ENCODE results near the gene TSPAN1. TPM values are rescaled to one million over a fixed set of nuclear protein-coding genes. Genes with fewer than 3 reads are reported as not detected.
"Not testable (repeated sequence)": the region's sequence is repeated elsewhere in the genome, so short reads cannot be mapped to it uniquely, and the experiment has no call there.

Gene TSPAN1
- total RNA-seq, 1 donor from 2014 or later, result not detected

- peak; percentile 69 for DNase-seq (ENCODE audit: low spot score)
These were observed 43.6 kb downstream of the TSPAN1 start for GRCh38 chr1:46218443-46218842.

GRCh38 chr1:46219551-46220520 lies 44.9 kb downstream of the TSPAN1 start:
- DNase-seq (ENCODE audit: low spot score), result no peak

GRCh38 chr1:46220808-46221207 lies 45.9 kb downstream of the TSPAN1 start:
- DNase-seq (ENCODE audit: low spot score), result no peak

- DNase-seq (ENCODE audit: low spot score), result no peak
These were observed 46.9 kb downstream of the TSPAN1 start for GRCh38 chr1:46221749-46222148.

GRCh38 chr1:46223055-46223454 lies 48.2 kb downstream of the TSPAN1 start:
- DNase-seq (ENCODE audit: low spot score), result not testable (repeated sequence)

GRCh38 chr1:46223472-46223943 lies 48.6 kb downstream of the TSPAN1 start:
- peak; percentile 84 for DNase-seq (ENCODE audit: low spot score)

GRCh38 chr1:46224966-46225365 lies 50.1 kb downstream of the TSPAN1 start:
- DNase-seq (ENCODE audit: low spot score), result no peak

GRCh38 chr1:46231231-46231630 lies 56.3 kb downstream of the TSPAN1 start:
- DNase-seq (ENCODE audit: low spot score), result not testable (repeated sequence)

Other genes starting within 250 kb of the TSPAN1 start
- gene PIK3R3, start 42.5 kb upstream of the TSPAN1 start, total RNA-seq (ENCODE audit: insufficient read depth, low replicate concordance), result 6.7 TPM
- not detected for gene P3R3URF, start 1.4 kb downstream of the TSPAN1 start, total RNA-seq (ENCODE audit: insufficient read depth, low replicate concordance)
- 31.5 TPM for gene POMGNT1, start 23.3 kb downstream of the TSPAN1 start, total RNA-seq (ENCODE audit: insufficient read depth, low replicate concordance)
- gene LURAP1, start 28.2 kb downstream of the TSPAN1 start, total RNA-seq (ENCODE audit: insufficient read depth, low replicate concordance), result 4.3 TPM
- not detected for gene RAD54L, start 72.7 kb downstream of the TSPAN1 start, total RNA-seq (ENCODE audit: insufficient read depth, low replicate concordance)
- gene LRRC41, start 128.5 kb downstream of the TSPAN1 start, total RNA-seq (ENCODE audit: insufficient read depth, low replicate concordance), result 47.7 TPM
- 218 TPM for gene UQCRH, start 128.6 kb downstream of the TSPAN1 start, total RNA-seq (ENCODE audit: insufficient read depth, low replicate concordance)
- gene NSUN4, start 165.7 kb downstream of the TSPAN1 start, total RNA-seq (ENCODE audit: insufficient read depth, low replicate concordance), result 40.0 TPM
- gene FAAH, start 219.2 kb downstream of the TSPAN1 start, total RNA-seq (ENCODE audit: insufficient read depth, low replicate concordance), result 0.72 TPM

Data from umbilical cord (tissue), 2 donors.